Measurements from ENCODE around the gene KIF18B.
"Not testable (repeated sequence)": the region's sequence is repeated elsewhere in the genome, so short reads cannot be mapped to it uniquely, and the experiment has no call there.

Gene KIF18B

DNA sequence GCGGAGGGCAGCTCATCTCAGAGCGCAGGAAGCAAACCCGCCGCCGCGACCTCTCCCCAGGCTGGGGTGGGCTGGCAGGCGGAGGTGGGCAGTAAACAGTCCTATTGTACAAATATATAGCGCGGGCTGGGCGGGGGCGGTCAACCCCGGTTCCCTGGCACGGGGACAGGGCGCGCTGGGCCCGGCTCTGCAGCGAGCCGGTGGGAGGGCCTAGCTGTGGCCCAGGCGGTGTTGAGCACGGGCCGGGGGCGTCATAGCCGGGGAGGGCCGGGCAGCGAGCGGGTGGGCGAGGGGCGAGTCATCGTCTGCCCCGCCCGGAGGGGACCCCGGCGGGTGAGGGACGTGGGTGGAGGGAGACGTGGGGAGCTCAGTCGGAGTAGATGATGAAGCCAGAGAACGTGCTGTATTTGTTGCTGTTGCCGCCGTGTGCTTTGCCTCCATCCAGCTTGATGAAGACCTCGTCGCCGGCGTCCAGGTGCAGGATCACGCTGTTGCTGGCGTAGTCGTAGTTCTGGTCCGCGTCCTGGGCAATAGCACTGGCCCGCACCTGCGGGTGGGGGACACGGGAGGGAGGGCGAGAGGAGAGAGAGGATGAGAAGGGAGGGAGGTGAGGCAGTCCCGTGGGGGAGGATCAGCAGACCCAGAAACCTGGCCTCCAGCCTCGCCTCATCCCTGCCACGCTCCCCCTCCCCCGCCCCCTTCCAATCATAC, 12.4 kb upstream of the KIF18B start:
- peaks cover 3% of the 10 kb centered on the region; the same call in 1 of the 2 replicates for H3K4me1 ChIP-seq (ENCODE audit: control insufficient read depth, insufficient read depth, low read length)
- no CpG with 5 or more reads among the region's 56 CpGs for WGBS (ENCODE audit: insufficient coverage, insufficient read length)
- DNase-seq (ENCODE audit: low read depth, low spot score) = no peak
- H3K9me3 ChIP-seq (ENCODE audit: control insufficient read depth, insufficient read depth, low read length) = no peaks in the 10 kb centered on the region
- H3K27ac ChIP-seq (ENCODE audit: low read length) = no peak overlapping the region
- peak overlapping the region; percentile 5; the same call in 1 of the 2 replicates for H3K4me3 ChIP-seq (ENCODE audit: low read length)
- H3K27me3 ChIP-seq (ENCODE audit: control insufficient read depth, insufficient read depth, low read length) = no peaks in the 10 kb centered on the region
- H3K36me3 ChIP-seq (ENCODE audit: control insufficient read depth, insufficient read depth, low read length) = no peaks in the 10 kb centered on the region

DNA sequence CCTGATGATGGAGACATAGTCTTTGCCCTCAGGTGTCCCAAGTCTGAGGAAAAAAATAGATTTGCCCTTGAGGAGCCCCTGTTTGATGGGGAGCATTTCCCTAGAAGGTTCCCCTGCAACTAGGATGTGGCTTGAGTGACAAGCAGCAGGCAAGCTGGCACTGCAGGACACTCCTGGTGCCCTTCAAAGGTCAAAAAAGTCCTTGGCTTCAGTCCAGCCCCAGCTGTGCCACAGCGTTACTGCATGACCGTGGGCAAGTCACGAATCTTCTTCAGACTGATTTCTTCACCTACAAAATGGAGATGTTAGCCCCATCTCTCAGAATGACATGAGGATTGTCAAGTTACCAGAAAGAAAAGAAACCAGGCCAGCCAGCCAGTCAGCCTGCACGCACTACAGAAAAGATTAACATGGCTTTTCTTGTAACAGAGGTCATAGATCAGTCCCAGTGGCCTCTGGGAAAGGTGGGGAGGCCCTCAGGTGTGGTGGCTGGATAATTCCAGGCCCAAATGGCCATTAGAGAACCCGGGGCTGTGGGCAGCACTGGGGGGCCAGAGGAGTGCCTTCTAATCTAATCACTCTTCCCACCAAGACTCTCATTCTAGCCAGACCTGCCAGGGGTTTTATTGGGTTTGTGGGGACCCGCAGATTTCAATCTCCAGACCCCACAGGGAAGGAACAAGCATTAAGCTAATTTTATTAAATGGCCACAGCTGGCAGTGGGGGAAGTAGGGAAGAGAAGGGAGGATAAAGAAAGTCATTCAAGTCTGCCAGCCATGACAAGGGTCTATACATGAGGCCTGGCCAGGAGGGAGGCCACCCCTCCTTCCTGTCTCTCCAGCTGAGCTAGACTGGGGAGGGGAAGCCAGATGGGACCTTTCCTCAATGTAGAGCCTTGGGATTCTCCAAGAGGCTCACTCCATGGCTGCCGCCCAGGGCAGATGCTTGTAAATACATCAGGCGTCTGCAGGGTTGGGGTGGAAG, 9.7 kb upstream of the KIF18B start:
- H3K36me3 ChIP-seq (ENCODE audit: control insufficient read depth, insufficient read depth, low read length) = no peaks in the 10 kb centered on the region
- no peak overlapping the region for H3K4me3 ChIP-seq (ENCODE audit: low read length)
- no peak for DNase-seq (ENCODE audit: low read depth, low spot score)
- H3K27ac ChIP-seq (ENCODE audit: low read length) = no peak overlapping the region
- H3K9me3 ChIP-seq (ENCODE audit: control insufficient read depth, insufficient read depth, low read length) = no peaks in the 10 kb centered on the region
- no peaks in the 10 kb centered on the region for H3K27me3 ChIP-seq (ENCODE audit: control insufficient read depth, insufficient read depth, low read length)
- peaks cover 3% of the 10 kb centered on the region; the same call in 1 of the 2 replicates for H3K4me1 ChIP-seq (ENCODE audit: control insufficient read depth, insufficient read depth, low read length)
- WGBS (ENCODE audit: insufficient coverage, insufficient read length) = no CpG with 5 or more reads among the region's 8 CpGs

DNA sequence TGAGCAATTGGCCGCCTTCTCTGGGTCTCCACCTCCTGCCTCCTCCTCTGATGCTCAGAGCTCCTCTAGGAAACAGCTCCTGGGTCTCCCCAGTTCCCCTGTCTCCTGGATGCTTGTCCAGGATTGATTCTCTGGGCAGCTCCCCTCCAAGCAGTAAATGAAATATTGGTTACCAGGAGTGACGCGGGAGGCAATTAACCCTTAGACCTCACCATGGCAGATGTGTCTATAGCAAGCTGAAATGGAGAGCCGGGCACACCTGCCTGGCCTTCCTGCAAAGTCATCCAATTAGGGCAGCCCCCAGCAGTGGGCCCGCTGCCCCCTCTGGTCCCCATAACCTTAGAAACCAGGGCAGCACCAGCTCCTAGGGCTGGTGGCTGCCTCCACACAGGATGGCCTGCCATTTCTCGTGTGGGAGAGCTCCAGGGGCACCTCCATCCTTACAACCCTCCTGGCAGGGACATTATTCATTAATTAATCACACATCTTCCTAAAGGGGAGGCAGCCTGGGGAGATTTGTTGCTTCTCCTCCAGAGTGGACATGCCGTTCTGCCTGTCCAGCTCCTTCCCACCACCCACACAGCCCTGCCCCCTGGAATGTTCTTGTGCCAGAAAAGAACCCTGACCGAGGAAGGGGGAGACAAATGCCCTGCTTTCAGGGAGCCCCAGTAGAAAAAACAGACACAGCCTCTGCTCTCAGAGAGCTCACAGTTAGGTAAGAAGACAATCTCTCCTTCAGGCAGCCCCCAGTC, 8.3 kb upstream of the KIF18B start:
- Histone ChIP-seq H3K27ac (ENCODE audit: low read length) (no peak overlapping the region), H3K27me3 (ENCODE audit: control insufficient read depth, insufficient read depth, low read length) (no peaks in the 10 kb centered on the region), H3K4me3 (ENCODE audit: low read length) (no peak overlapping the region), H3K4me1 (ENCODE audit: control insufficient read depth, insufficient read depth, low read length) (peaks cover 3% of the 10 kb centered on the region; the same call in 1 of the 2 replicates), H3K36me3 (ENCODE audit: control insufficient read depth, insufficient read depth, low read length) (no peaks in the 10 kb centered on the region), H3K9me3 (ENCODE audit: control insufficient read depth, insufficient read depth, low read length) (no peaks in the 10 kb centered on the region)
- WGBS (ENCODE audit: insufficient coverage, insufficient read length) = no CpG with 5 or more reads among the region's 8 CpGs
- DNase-seq (ENCODE audit: low read depth, low spot score) = no peak

GRCh38 chr17:44952946-44953475, 5.4 kb upstream of the KIF18B start:
- no CpG with 5 or more reads among the region's 6 CpGs for WGBS (ENCODE audit: insufficient coverage, insufficient read length)
- Histone ChIP-seq H3K9me3 (ENCODE audit: control insufficient read depth, insufficient read depth, low read length) (no peaks in the 10 kb centered on the region), H3K36me3 (ENCODE audit: control insufficient read depth, insufficient read depth, low read length) (no peaks in the 10 kb centered on the region), H3K4me1 (ENCODE audit: control insufficient read depth, insufficient read depth, low read length) (no peaks in the 10 kb centered on the region), H3K4me3 (ENCODE audit: low read length) (no peak overlapping the region), H3K27me3 (ENCODE audit: control insufficient read depth, insufficient read depth, low read length) (no peaks in the 10 kb centered on the region), H3K27ac (ENCODE audit: low read length) (no peak overlapping the region)
- no peak for DNase-seq (ENCODE audit: low read depth, low spot score)

- Histone ChIP-seq H3K4me3 (ENCODE audit: low read length) (no peak overlapping the region; the same call in 1 of the 2 replicates), H3K4me1 (ENCODE audit: control insufficient read depth, insufficient read depth, low read length) (no peaks in the 10 kb centered on the region), H3K27ac (ENCODE audit: low read length) (no peak overlapping the region), H3K36me3 (ENCODE audit: control insufficient read depth, insufficient read depth, low read length) (no peaks in the 10 kb centered on the region), H3K27me3 (ENCODE audit: control insufficient read depth, insufficient read depth, low read length) (no peaks in the 10 kb centered on the region), H3K9me3 (ENCODE audit: control insufficient read depth, insufficient read depth, low read length) (no peaks in the 10 kb centered on the region)
- no CpG with 5 or more reads among the region's 7 CpGs for WGBS (ENCODE audit: insufficient coverage, insufficient read length)
- no peak for DNase-seq (ENCODE audit: low read depth, low spot score)
Observed at GRCh38 chr17:44948315-44948795, 782 bp upstream of the KIF18B start.

DNA sequence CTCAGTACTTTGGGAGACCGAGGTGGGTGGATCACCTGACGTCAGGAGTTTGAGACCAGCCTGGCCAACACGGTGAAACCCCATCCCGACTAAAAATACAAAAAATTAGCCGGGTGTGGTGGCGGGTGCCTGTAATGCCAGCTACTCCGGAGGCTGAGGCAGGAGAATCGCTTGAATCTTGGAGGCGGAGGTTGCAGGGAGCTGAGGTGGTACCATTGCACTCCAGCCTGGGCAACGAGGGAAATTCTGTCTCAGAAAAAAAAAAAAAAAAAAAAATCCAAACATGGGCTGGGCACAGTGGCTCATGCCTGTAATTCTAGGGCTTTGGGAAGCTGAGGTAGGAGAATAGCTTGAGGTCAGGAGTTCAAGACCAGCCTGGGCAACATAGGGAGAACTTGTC, 1.9 kb downstream of the KIF18B start:
- not testable (repeated sequence) for H3K9me3 ChIP-seq (ENCODE audit: control insufficient read depth, insufficient read depth, low read length); H3K4me3 ChIP-seq (ENCODE audit: low read length); H3K36me3 ChIP-seq (ENCODE audit: control insufficient read depth, insufficient read depth, low read length); H3K27ac ChIP-seq (ENCODE audit: low read length); H3K4me1 ChIP-seq (ENCODE audit: control insufficient read depth, insufficient read depth, low read length); H3K27me3 ChIP-seq (ENCODE audit: control insufficient read depth, insufficient read depth, low read length); DNase-seq (ENCODE audit: low read depth, low spot score)
- no CpG with 5 or more reads among the region's 10 CpGs for WGBS (ENCODE audit: insufficient coverage, insufficient read length)

DNA sequence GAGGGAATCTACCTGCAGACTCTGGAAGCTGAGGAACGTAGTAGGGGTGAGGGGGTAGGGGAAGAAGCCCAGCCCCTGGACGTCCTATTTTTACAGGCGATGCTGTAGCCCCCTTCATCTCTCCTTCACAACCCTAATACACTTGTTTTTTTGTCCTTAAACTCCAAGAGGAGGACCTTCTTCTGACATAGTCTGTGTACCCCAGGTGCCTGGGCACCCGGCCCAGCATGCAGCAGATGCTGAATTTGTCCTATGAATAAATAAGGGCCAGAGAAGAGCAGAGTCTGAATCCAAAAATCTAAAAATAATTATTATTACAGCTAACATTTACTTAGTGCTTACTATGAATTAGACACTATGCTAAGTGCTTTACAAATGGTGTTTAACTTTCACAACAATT, 5.1 kb downstream of the KIF18B start:
- WGBS (ENCODE audit: insufficient coverage, insufficient read length) = no CpG with 5 or more reads among the region's 4 CpGs
- H3K27ac ChIP-seq (ENCODE audit: low read length) = no peak overlapping the region
- no peaks in the 10 kb centered on the region for H3K36me3 ChIP-seq (ENCODE audit: control insufficient read depth, insufficient read depth, low read length)
- H3K27me3 ChIP-seq (ENCODE audit: control insufficient read depth, insufficient read depth, low read length) = no peaks in the 10 kb centered on the region
- no peak for DNase-seq (ENCODE audit: low read depth, low spot score)
- H3K9me3 ChIP-seq (ENCODE audit: control insufficient read depth, insufficient read depth, low read length) = no peaks in the 10 kb centered on the region
- no peaks in the 10 kb centered on the region; the same call in 1 of the 2 replicates for H3K4me1 ChIP-seq (ENCODE audit: control insufficient read depth, insufficient read depth, low read length)
- no peak overlapping the region for H3K4me3 ChIP-seq (ENCODE audit: low read length)

DNA sequence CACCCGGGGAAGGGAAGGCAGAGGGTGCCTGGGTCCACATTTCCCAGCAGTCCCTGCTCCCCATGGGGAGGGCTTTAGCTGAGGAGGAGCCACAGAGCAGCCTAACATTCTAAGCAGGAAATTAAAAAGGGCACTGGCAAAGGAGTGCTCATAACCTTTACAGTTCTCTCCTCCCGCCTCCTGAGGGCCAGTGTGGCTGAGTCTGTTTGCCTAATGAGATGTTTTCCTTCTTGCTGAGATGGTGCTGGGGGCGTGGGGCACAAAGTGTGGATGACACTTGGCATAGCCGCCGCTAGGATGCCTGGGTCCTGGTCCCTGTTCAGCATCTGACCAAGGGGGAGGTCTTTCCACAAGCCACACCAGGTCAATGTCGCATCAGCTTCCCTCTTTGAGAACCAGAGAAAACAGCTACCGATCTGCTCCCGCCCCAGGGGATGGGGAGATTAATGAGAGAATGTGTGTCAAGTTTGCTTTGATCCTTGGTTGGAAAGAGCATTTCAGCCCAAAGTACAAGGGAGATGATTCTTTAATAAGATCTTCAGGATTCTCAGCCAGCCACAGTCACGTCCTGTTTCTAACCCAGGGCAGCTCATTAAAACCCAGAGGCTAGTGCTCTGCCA, 5.8 kb downstream of the KIF18B start:
- H3K9me3 ChIP-seq (ENCODE audit: control insufficient read depth, insufficient read depth, low read length) = no peaks in the 10 kb centered on the region
- no peaks in the 10 kb centered on the region; the same call in 1 of the 2 replicates for H3K4me1 ChIP-seq (ENCODE audit: control insufficient read depth, insufficient read depth, low read length)
- no peak overlapping the region for H3K4me3 ChIP-seq (ENCODE audit: low read length)
- H3K27ac ChIP-seq (ENCODE audit: low read length) = no peak overlapping the region
- WGBS (ENCODE audit: insufficient coverage, insufficient read length) = no CpG with 5 or more reads among the region's 9 CpGs
- no peaks in the 10 kb centered on the region for H3K27me3 ChIP-seq (ENCODE audit: control insufficient read depth, insufficient read depth, low read length)
- no peaks in the 10 kb centered on the region for H3K36me3 ChIP-seq (ENCODE audit: control insufficient read depth, insufficient read depth, low read length)
- DNase-seq (ENCODE audit: low read depth, low spot score) = no peak

DNA sequence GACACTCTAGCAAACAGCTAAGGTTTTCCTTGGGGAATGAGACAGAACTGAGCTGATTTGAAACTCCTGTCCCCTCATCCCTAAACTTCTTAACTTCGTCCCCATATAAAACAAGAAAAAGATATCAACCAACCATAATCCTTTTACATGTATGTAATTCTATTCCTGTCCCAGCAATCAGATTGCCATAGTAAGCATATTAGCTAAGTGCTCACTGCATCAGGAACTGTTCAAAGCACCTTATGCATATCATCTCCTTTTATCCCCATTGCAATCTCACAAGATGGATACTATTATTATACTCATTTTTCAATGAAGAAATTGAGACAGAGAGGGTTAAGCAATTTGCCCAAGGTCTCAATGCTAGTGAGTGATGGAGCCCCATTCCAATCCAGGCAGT, 6.8 kb downstream of the KIF18B start:
- Histone ChIP-seq H3K4me3 (ENCODE audit: low read length) (no peak overlapping the region), H3K9me3 (ENCODE audit: control insufficient read depth, insufficient read depth, low read length) (no peaks in the 10 kb centered on the region), H3K36me3 (ENCODE audit: control insufficient read depth, insufficient read depth, low read length) (peaks cover 5% of the 10 kb centered on the region), H3K27ac (ENCODE audit: low read length) (no peak overlapping the region), H3K4me1 (ENCODE audit: control insufficient read depth, insufficient read depth, low read length) (no peaks in the 10 kb centered on the region; the same call in 1 of the 2 replicates), H3K27me3 (ENCODE audit: control insufficient read depth, insufficient read depth, low read length) (no peaks in the 10 kb centered on the region)
- WGBS (ENCODE audit: insufficient coverage, insufficient read length) = 100% methylated on average over 1 of the region's 1 CpG
- DNase-seq (ENCODE audit: low read depth, low spot score) = no peak

All from iPS DF 6.9 (cell line).